Endometrium (tissue), 2 donors: ENCODE measurements around the gene EML5.
A peak's percentile ranks its signal among the peaks of the same experiment; 100 is the strongest.

Source experiments
- FAIRE-seq: peaks from 2 replicates; lab custom pipeline; 2012; peaks lifted over from hg19 to GRCh38; lab: Jason Lieb, UNC
- donor health status: control.
- donor health status: control.

The EML5 gene

DNA sequence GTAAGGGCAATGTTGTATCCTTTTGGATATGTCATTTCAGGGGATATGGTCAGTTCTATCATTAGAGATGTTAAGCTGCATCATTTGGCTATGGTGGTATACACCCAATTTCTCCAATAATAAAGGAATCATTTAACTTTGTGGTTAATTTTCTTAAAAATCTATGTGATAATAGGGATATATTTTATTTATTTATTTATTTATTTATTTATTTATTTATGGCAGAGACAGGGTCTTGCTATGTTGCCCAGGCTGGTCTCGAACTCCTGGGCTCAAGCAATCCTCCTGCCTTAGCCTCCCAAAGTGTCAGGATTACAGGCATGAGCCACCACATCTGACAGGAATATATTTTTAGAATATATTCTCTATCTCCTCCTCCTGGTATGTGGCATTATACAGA, 85.7 kb downstream of the EML5 start:
- FAIRE-seq, result no peak

DNA sequence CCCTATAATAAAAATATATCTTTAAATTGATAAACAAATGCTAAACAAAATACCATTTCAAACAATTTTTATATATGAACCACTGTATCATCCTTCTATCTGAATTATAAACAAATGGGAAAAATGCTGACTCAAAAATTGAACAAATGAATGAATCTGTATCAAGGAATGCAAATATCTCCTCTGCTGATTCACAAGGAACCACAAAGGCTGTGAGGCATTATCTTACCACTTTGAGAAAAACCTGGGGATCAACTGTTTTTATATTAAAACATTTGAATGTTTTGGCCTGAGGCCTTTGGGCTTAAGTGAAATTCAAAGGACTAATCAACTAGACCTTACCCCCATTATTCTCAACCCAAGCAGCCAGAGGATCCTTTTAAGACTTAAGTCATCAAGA, 86.3 kb downstream of the EML5 start:
- no peak for FAIRE-seq

DNA sequence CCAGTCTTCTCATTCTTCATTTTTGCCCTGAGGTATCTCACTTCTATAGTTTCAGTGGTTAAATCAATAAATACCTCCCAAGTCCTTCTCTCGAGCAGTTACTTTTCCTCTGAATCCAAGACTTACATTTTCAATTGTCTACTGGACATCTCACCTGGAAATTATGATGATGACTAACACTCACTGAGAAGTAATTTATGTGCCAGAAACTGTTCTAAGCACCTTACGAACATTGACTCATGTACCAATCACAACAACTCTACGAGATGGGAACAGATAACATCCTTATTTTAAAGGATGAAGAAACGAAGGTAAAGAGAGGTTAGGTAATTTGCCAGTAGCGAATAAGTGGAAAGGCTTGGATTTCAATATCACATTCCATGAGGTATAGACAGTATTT, 94.1 kb downstream of the EML5 start:
- no peak for FAIRE-seq

- FAIRE-seq, result no peak
Observed at GRCh38 chr14:88695870-88696269, 96.9 kb downstream of the EML5 start.

DNA sequence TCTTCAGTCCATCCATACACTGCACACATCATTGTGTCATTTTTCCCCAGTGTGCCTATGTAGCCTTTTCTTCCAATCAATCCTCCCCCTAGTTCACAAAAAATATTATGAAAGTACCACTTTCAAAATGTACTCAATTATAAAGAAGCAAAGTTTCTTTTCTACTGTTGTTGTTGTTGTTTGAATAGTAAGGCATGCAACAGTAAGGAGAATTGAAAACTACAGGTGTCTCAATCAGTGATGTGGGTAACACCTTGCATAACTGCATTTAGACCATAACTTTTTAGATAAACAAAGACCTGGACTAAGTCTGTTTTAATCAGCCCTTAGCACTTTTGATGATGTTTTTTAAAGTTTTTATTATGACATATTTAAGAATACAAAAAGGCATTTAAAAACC, 104.4 kb downstream of the EML5 start:
- no peak for FAIRE-seq

GRCh38 chr14:88683119-88683518, 109.6 kb downstream of the EML5 start:
- FAIRE-seq, result no peak

DNA sequence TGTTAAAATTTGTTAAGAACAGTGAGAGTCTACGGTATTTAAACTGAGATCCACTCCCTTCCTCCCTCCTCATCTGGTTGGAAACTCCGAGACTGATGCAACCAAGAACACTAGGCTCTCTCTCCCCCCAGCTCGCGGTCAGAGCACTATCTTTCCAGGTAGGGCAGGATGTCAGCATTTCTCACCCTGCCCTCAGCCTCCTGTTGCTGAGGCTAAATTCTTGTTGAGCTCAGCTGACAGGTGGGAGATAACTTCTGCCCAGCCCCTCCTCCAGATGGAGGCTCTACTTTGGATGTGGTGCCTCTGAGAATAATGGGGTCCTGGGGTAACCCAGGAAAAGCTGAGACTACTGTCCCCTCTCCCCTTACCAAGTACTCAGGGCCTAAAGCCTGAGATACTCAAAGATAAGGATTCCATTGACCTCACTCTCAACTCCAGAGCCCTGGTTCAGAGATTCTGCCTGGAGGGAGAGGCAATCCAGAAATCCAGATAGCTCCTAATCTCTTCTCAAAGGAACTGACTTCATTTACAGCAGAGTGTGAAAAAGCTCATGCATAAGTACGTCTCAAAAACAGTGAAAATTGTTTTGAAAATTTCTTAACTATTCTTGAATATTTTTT, 110.1 kb downstream of the EML5 start:
- no peak for FAIRE-seq

DNA sequence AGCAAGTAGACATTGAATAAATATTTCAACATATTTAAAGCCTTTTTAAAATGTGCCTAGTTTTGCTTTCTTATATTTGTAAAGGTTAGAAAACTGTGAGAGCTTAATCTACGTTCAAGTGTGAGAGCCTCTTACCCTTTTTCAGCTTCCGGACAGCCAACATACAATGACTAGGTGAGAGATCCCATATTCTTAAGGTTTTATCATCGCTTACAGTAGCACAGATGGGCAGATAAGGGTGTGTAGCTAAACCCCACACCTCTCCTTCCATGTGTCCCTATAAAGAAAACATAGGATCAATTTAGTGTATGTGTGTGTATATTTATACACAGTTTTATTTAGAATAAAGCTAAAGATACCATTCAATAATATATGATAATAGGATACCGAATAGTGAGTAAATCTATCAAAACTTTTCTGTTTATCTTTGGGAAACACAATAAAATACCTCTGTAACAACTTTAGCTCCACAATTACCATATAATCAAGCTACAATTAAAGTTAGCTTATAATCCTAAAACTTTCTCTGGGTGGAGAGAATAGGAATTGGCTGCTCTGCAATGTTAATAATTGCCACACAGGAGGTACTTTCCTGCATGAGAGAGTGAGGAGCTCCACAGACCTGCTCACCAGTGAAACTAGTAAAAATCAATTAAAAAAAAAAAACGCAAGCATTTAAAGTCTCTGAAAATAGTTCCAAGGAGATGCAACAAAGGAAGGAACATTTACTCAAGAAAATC, 110.8 kb downstream of the EML5 start:
- no peak for FAIRE-seq

DNA sequence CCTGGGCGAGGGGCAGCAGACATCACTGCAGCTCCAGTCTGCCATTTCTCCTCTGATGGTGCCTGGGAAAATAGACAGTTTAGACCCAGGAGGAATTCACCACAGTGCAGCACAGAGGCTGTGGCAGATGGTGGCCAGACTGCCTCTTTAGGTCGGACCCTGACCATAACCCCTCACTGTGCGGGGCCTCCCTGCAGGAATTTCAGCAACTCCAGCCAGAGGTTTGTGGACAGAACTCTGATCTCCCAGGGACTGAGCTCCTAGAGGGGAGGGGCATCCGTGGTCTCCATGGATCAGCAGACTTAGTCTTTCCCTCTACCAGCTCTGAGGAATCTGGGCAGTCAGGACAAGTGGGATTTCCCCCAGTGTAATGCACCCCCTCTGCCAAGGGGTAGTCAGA, 123.4 kb downstream of the EML5 start:
- no peak for FAIRE-seq

DNA sequence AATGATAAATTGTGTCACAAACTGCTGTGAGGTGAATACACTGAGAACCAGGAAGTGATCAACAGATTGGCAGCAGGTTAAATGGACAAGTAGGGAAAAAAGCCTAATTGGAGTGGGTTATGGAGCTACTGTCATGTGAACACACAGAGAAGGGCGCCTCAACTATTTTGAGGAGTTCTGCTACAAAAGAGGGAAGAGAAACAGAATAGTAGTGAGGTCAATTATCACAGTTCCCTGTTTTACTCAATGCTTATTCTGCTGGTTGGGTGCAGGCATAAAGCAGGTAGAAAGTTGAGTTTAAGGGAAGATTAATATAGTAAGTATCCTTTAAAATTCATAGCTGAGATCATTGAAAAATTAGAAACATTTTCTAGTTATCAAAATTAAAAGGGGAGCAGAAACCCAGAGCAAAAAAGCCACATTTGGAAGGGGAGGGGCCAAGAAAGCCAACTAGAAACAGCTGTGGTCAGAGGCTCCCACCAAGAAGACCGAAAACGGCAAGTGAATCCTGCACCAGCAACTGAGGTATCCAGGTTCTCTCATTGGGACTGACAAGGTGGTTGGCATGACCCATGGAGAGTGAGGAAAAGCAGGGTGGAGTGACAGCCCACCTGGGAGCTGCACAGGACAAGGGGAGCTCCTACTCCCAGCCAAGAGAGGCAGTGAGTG, 124.2 kb downstream of the EML5 start:
- no peak for FAIRE-seq

- FAIRE-seq, result no peak
Observed at GRCh38 chr14:88667555-88668273, 125.0 kb downstream of the EML5 start.

DNA sequence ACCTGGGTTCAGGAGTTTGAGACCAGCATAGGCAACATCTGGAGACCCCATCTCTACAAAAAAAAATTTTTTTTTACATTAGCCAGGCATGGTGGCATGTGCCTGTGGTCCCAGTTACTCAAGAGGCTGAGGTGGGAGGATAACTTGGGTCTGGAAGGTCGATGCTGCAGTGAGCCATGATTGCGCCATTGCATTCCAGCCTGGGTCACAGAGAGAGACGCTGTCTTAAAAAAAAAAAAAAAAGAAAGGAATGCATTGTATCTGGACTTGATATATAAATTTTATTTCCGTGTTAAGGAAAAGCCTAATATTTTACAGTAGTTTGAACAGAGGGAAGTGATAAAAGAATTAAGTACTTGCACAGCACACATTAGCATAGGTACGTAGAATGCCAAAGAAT, 132.7 kb downstream of the EML5 start:
- no peak for FAIRE-seq

GRCh38 chr14:88639221-88639620, 153.5 kb downstream of the EML5 start:
- no peak for FAIRE-seq

- FAIRE-seq, result no peak
Observed at GRCh38 chr14:88632512-88632911, 160.2 kb downstream of the EML5 start.

DNA sequence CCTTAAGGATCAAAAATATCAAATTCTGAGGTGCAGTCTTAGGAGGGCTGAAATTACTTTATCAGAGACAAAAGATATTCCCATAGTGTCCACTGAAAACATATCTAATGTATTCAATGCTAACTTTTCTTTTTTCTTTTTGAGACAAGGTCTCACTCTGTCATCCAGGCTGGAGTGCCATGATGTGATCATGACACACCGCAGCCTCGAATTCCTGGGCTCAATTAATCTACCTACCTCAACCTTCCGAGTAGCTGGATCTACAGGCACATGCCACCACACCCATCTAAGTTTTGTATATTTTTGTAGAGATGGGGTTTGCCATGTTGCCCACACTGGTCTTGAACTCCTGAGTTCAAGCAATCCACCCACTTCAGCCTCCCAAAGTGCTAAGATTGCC, 161.7 kb downstream of the EML5 start:
- no peak for FAIRE-seq

GRCh38 chr14:88630565-88630964, 162.2 kb downstream of the EML5 start:
- no peak for FAIRE-seq

DNA sequence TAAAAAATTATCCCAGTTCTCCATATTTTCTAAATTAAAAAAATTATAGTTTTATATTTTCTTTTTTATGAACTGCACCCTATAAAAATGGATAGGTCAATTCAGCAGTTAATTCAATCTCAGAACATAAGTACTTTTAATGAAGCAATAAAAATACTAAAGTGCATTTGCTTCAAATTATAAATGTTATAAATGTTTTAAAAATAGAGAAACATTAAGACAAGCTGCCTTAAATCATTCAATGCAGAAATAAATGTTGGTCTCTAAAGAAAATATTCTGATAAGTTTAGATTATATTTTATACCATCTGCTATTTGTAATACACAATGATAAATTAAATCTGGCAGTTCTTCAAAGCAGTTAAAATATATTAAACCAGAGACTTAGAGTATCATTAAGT, 164.3 kb downstream of the EML5 start:
- peak; percentile 91 for FAIRE-seq

DNA sequence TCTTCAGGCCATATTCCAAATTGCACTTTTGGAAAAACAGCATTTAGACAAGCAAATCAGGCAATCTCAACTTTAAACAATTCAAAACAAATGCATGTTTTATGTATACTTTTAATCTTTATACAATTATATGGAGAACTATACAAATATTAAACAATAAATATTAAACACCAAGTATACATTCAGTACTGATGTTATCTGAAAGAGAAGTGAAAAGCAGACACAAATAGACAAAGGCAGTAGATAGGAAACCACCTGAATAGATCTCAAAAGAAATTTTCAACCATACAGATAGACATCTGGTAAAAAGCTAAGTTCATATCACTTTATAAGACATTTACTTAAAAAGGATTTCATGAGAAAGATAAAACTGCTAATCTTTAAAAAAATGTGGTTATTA, 164.7 kb downstream of the EML5 start:
- no peak for FAIRE-seq

DNA sequence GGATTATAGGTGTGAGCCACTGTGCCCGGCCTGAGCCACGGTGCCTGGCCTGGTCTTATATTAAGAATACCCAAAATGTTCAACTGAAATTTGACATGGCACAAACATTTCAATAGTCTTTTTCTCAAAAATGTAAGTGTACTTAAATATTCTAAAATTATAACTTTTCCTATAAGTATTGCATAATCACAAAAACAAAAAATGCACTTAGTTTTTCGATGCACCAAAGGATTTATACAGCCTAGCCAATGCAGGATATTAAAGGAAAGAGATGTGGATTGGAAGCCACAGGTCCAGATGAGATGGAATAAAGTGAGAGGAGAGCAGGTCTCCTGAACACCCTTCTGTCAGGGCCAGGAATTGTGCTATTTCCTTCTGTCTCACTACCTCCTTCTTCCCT, 167.1 kb downstream of the EML5 start:
- FAIRE-seq, result no peak

DNA sequence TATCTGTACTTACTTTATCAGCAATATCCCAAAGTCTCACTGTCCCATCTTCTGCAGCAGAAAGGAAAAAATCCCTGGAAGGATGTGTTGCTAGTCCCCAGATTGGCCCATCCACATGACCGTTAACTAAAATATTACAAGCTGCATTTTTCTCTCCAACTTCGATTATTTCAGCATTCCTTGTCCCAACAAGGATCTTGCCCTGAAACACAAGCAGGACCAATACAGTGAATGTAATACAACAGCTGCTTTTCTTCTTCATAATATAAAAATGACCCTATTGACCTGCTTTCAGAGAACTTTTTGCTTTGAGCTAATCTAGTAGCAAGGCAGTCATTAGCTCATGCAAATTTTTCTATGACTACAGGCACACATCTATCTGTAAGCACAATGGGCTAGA, 171.7 kb downstream of the EML5 start:
- no peak for FAIRE-seq

DNA sequence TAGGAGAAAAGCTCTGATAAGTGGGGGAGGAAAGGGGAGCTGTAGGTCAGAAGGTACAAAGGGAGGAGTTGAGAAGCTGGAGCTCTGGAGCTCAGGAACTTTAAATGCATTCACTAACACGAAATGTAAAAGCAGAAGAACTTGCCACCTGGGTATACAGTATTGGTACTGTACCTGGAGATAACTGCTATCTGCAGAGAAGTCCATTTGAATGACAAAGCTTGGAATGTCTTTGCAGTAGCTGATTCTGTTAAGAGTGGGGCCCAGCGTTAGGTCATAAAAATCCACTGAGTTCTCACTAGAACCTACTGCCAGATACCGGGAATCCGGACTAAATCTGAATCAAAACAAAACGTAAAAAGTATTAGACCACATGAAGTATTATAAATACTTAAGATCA, 174.3 kb downstream of the EML5 start:
- no peak for FAIRE-seq

GRCh38 chr14:88617479-88617878, 175.3 kb downstream of the EML5 start:
- no peak for FAIRE-seq

DNA sequence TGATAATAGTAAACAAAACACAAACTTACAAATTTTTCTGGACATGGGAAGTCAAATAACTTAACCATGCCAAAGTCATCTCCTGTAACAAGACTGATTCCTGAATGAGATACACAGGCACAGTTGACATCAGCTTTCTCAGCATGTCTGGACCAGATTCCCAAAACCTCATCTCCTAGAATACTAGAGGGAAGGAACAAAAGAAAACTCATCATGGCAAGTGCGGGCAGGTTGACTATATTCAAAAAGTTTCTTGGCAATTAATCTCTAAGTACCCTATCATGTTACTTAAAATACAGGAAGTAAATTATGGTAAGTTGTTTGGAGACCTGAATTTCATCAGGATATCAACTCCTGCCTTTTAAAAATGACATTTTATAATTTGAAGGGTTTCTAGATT, 176.1 kb downstream of the EML5 start:
- no peak for FAIRE-seq
